Measurements from ENCODE around the gene PTCH1.
A peak's percentile ranks its signal among the peaks of the same experiment; 100 is the strongest.

Gene PTCH1

DNA sequence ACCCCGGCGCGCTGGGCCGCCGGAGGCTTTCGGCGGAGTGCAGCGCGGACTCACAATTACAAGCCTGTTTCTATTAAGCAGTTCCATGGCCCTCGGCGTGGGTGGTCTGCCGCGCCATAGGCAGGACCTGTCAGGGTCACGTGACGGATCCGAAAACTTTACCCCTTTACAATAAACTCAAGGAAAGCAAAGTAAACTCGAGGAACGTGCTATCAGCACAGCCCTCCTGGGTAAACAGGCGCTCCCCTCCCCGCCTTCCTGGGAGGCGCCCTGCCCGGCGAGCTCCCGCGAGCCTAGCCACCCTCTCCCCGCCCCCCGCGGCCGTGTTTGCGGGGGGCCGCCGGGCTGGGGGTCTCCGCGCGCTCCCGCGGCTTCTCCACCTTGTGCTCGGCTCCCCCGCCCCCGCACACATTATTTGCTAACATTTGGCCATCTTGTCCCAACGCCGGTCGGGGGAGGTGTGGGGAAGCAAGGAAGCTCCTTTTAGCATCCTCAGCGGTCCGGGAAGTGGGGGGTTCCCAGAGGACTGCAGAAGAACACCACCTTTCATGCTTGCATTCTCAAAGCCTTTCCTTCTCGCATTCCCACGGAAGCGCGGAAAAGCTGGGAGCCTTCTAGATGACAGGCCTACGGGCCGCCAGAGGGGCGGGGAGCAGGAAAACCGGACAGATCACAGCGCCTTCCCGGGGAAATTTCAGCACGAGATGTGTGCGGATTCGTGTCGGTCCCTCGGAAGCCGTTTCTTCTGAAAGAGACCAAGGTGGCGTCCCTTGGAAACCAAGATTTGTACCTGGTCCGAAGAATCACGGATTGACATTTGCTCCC lies at the start of gene PTCH1:
TSS of gene PTCH1 (minus strand) at position 238 of the 825 bp plus-strand sequence.
- TF ChIP-seq, protein P1, sequence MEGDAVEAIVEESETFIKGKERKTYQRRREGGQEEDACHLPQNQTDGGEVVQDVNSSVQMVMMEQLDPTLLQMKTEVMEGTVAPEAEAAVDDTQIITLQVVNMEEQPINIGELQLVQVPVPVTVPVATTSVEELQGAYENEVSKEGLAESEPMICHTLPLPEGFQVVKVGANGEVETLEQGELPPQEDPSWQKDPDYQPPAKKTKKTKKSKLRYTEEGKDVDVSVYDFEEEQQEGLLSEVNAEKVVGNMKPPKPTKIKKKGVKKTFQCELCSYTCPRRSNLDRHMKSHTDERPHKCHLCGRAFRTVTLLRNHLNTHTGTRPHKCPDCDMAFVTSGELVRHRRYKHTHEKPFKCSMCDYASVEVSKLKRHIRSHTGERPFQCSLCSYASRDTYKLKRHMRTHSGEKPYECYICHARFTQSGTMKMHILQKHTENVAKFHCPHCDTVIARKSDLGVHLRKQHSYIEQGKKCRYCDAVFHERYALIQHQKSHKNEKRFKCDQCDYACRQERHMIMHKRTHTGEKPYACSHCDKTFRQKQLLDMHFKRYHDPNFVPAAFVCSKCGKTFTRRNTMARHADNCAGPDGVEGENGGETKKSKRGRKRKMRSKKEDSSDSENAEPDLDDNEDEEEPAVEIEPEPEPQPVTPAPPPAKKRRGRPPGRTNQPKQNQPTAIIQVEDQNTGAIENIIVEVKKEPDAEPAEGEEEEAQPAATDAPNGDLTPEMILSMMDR (conservative IDR thresholded peaks at IDR 0.05; ENCODE audit: control insufficient read depth, insufficient read depth, low read depth, low read length), result no peak
- peak; percentile 52 for DNase-seq (ENCODE audit: low read depth)
- H3K4me3 ChIP-seq (ENCODE audit: control insufficient read depth, low read depth, low read length), result peak within 1 kb of the TSS; percentile 62

DNA sequence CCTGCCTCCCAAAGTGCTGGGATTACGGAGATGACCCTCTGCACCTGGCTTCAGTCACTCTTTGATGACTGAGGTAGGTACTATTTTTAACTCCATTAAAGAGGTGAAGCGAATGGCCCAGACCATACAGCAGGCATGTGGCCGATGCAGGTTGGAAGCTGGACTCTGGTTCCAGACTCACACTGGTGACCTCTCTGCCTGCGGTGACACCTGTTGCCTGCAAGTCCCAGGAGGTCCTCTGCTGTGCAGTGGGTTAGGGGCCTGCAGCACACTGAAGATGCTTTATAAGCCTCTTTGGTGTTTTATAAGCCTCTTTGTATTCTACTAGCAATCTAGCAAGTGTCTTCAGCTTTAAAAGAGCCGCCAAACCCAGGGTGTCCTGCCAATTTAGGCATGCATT lies 49.2 kb upstream of the PTCH1 start:
- TF ChIP-seq, protein P1 (conservative IDR thresholded peaks at IDR 0.05; ENCODE audit: control insufficient read depth, insufficient read depth, low read depth, low read length), result no peak
- no peak overlapping the region for H3K4me3 ChIP-seq (ENCODE audit: control insufficient read depth, low read depth, low read length)
- DNase-seq (ENCODE audit: low read depth), result no peak

DNA sequence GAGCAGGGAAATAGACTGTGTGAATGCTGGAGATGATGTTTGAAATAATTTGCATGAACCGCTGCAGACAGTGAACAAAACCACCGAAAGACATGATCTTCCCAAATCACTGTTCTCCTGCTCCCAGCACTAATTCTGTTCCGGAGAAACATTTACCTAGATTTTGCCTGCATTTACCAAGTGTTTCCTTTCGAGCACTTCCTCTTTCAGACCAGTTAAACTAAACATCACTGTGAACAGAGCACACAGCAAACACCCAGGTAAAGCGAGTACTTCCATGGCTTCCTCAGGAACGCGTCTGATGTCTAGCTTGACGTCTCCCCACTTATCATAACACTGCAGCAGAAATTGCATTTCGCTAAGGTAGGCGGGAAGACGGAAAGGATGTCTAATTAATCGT lies 45.1 kb upstream of the PTCH1 start:
- no peak overlapping the region for H3K4me3 ChIP-seq (ENCODE audit: control insufficient read depth, low read depth, low read length)
- TF ChIP-seq, protein P1 (conservative IDR thresholded peaks at IDR 0.05; ENCODE audit: control insufficient read depth, insufficient read depth, low read depth, low read length), result no peak
- DNase-seq (ENCODE audit: low read depth), result no peak

DNA sequence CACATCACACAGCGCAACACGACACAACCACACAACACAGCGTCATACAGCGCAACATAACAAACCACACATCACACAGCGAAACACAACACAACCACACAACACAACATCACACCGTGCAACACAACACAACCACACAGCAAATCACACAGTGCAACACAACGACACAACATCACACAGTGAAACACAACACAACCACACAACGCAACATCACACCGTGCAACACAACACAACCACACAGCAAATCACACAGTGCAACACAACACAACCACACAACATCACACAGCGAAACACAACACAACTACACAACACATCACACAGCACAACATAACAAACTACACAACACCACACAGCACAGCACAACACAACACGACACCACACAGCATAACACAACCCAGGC lies 40.4 kb upstream of the PTCH1 start:
- no peak for DNase-seq (ENCODE audit: low read depth)
- TF ChIP-seq, protein P1 (conservative IDR thresholded peaks at IDR 0.05; ENCODE audit: control insufficient read depth, insufficient read depth, low read depth, low read length), result no peak
- no peak overlapping the region for H3K4me3 ChIP-seq (ENCODE audit: control insufficient read depth, low read depth, low read length)

DNA sequence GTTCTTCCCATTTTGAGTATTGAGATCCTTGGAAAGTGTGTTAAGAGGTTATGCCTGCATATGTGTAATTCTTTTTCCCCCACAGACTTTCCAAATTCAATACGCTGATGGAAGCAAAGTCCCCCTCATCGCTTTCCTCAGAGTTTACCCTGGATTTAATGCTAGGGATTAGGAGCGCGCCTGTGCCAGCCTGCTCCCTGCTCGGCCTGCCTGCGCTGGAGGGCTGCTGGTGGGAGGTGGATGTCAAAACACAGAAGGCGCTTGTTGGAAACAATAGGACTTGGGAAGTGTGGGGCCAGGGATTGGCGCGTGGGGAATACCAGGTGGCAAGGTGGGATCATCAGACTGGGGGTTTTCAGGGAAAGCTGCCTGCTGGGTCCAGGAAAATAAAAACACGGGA lies 39.8 kb upstream of the PTCH1 start:
- DNase-seq (ENCODE audit: low read depth), result no peak
- H3K4me3 ChIP-seq (ENCODE audit: control insufficient read depth, low read depth, low read length), result no peak overlapping the region
- TF ChIP-seq, protein P1 (conservative IDR thresholded peaks at IDR 0.05; ENCODE audit: control insufficient read depth, insufficient read depth, low read depth, low read length), result no peak

DNA sequence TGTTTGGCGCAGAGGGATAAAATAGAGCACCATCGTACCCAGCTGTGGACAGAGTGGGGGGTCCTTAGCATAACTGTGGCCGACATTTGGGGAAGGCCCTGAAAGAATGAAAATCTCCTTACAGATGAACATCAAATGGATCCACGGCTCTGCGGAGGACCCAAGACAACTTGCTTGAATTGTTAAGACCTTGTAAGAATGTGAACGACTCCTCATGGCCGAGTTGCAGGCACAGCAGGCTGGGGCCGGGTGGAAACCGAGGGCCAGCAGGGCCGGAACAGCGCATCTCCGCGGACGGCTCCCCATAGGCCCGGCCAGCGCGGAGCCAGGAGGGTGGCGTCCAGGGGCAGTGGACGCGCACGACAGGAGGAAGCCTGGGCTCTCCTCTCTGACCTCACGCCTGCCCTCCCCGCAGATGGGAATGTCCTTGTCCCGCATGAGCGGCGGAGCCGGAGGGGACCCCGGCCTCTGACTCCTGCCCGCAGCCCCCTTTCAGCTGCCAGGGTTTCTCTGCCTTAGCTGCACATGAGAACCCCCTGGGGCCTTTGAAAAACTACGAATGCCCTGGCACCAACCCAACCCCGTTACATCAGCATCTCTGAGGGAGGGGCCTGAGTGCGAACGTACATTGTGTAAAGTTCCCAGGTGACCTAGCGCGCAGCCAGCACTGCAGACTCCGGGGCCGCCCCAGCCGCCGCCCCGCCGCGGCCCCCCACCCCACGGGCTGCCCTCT lies 36.2 kb upstream of the PTCH1 start:
- TF ChIP-seq, protein P1 (conservative IDR thresholded peaks at IDR 0.05; ENCODE audit: control insufficient read depth, insufficient read depth, low read depth, low read length), result no peak
- DNase-seq (ENCODE audit: low read depth), result peak; percentile 31
- H3K4me3 ChIP-seq (ENCODE audit: control insufficient read depth, low read depth, low read length), result peak overlapping the region; percentile 7
